Hepatic stellate cell (primary cell): ENCODE results near the gene SLC12A1.
"Not testable (repeated sequence)": the region's sequence is repeated elsewhere in the genome, so short reads cannot be mapped to it uniquely, and the experiment has no call there.

Source experiments
- DNase-seq: peaks from one replicate; pipeline ENCODE4 v3.0.0; 2011; ENCODE audit warnings: low spot score

Gene SLC12A1

DNA sequence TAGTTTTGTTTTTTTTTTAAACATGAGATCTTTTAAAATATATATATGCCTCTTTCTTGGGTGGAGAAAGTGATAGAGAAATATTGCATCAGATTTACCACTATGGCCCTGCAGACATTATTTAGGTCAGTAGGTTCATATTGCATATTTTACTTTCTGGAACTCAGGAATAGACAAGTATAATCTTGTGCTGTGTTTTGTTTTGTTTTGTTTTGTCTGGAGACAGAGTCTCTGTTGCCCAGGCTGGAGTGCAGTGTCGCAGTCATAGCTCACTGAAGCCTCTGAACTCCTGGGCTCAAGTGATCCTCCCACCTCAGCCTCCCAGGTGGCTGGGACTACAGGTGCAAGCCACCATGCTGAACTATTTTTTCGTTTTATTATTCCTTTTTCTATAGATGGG is 103.6 kb downstream of the SLC12A1 start:
- no peak for DNase-seq

DNA sequence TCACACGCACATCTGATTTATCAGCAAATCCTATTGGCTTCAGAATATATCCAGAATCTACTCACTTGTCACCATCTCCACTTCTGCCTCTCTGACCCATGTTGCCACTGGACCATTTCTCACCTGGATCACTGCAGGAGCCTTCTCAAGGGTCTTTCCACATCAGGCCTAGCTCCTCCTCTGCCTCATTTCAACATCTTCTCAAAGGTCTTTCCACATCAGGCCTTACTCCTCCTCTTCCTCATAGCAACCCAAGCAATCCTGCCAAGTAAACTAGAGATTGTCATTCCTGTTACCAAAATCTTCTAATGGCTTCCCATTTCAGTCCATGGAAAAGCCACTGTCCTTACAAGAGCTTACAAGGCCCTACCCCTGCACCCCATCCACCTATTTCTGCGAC is 107.1 kb downstream of the SLC12A1 start:
- DNase-seq = no peak

DNA sequence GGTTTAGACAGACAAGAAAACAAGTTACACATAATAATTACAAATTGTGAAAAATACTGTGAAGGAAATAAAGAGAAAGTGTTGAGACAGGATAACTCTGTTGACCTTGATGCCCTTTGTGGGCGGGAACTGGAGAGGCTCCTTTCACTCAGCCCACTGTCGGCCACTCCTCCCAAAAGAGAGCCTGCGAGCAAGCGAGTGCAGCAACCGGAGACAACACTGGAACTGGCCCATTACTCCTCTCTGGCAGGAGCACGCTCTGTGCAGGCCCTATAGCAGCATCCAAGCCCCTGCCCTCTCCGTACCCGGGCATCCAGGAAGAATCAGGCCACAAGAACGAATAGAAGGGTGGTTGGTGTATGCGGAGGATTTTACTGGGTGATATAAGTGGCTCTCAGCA is 108.9 kb downstream of the SLC12A1 start:
- DNase-seq = no peak

- no peak for DNase-seq
Observed at GRCh38 chr15:48317221-48317620, 111.1 kb downstream of the SLC12A1 start.

DNA sequence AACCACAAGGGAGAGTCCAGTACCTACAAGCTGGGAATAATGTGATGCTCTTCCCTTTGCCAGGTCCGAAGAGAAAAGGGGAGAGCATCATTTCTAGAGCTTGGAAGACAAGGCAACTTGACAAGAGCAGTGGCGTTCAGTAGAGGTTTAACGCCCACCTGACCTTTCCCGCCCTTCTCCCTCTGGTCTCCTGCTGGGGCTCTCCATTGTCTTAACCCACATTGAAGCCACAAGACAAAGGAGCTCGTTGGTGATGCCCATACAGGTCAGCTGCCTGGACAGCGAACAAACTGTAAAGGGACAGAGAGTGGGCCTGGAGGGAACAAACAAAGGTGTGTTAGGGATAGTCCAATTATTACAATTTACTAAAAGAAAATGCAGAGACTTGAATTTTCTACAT is 112.0 kb downstream of the SLC12A1 start:
- no peak for DNase-seq

DNA sequence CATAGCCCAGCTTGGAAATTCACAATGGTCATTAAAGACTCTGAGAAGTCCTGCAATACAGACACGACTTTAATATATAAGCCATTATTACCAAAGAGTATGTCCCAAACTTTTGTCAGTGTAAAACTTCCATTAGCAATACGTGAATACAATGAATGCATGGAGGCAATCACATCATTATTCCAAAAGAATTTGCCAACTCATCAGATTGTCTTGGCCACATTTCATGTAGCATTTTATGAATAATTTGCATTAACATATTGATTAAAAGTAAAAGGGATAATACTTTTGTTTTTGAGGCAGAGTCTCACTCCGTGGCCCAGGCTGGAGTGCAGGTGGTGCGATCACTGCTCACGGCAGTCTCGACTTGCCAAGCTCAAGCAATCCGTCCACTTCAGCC is 117.2 kb downstream of the SLC12A1 start:
- DNase-seq = no peak

DNA sequence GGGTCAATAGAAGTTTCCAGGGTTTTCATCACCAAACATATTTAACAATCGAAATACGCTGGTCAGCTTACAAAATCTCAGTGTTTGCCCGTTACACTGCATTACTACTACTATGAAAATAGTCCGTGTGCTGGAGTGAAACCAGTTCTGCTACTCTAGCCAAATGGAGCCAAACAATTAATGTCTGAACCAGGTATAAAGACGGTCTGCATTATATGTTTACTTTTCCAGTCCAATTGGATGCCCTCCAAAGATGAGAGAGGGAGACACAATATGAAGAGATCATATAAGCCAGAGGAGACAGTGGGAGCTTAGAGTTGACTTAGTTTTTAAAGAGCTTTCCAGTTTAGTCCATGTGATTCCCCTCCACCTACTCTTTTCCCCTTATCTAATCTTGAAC is 118.8 kb downstream of the SLC12A1 start:
- no peak for DNase-seq

DNA sequence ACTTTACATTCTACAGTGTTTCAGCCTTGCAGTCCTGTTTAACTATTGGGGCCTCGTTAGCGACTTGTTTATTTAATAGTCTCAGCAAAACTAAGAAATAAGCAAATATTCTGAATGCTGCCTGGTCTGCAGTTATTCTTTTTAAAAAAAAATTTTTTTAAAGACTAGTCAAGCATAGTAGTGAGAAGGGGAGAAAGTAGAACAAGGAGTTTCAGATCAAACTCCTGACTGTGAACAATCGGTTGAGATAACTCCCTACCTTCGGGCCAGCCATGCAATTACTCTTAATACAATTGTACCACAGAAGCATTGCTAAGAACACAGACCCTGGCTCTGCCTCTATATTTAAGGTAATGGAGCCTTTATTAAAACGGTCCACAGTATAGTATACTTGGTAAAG is 119.3 kb downstream of the SLC12A1 start:
- no peak for DNase-seq

- DNase-seq = not testable (repeated sequence)
Observed at GRCh38 chr15:48326180-48326579, 120.1 kb downstream of the SLC12A1 start.

- no peak for DNase-seq
Observed at GRCh38 chr15:48330105-48330785, 124.1 kb downstream of the SLC12A1 start.

DNA sequence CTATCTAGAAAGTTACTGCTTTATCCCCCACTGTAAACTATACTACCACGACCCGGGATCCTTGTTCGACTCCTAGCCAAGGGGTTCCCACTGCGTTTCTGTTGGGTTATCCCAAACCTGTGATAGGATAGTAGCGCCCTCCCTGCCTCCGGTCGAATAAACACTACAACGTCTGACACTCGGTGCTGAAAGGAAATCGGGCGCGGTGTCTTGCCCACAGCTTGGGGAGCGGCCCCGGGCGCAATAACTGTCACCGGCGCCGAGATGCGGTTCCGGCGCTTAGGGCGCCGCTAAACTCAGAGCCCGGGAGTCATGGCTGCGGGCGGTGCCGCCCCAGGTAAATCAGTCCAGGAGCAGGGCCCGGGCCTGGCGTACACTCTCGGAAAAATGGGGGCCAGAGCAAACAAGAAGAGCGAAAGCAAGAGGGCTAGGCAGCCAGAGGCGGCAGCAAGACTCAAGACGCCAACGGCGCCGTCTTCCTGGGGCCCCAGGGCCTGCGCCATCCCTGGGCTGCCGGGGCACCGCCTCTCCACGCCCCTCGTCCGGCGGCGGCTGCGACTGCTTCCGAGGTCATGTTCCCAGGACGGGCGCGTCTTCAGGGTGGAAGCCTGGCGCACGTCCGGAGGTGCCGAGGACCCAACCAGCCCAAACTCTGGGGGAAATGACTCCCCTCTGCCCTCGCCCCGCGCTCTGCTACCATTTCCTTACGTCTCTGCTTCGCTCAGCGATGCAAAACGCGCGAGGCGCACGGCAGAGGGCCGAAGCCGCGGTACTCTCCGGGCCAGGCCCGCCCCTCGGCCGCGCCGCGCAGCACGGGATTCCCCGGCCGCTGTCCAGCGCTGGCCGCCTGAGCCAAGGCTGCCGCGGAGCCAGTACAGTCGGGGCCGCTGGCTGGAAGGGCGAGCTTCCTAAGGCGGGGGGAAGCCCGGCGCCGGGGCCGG is 125.0 kb downstream of the SLC12A1 start, which contains the start of gene DUT:
Gene DUT, plus strand, starts transcription at position 575 of the 941 bp plus-strand sequence. Its CDS starts 87 bp downstream, at position 662.
- DNase-seq = peak; percentile 72

GRCh38 chr15:48331796-48332641 is 125.9 kb downstream of the SLC12A1 start:
- peak; percentile 77 for DNase-seq

DNA sequence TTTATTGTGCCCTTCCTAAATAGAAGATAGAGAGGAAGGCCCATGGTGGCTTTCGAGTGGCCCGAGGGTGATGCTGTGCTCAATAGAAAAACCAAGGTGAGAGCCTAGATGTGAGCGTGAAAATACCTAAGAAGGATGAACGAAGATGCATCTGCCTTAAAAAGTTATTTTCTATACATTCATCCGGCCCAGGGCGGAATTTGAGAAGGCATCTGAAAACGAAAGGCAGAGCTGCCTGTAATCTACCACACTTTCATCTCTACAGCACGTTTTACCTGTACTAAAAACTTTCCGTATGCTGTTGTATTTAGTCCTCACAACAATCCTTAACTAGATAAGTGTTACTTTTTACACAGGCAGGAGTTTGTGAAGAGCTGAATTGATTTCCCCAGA is 126.5 kb downstream of the SLC12A1 start:
- DNase-seq = no peak

- no peak for DNase-seq
Observed at GRCh38 chr15:48333540-48333939, 127.4 kb downstream of the SLC12A1 start.

DNA sequence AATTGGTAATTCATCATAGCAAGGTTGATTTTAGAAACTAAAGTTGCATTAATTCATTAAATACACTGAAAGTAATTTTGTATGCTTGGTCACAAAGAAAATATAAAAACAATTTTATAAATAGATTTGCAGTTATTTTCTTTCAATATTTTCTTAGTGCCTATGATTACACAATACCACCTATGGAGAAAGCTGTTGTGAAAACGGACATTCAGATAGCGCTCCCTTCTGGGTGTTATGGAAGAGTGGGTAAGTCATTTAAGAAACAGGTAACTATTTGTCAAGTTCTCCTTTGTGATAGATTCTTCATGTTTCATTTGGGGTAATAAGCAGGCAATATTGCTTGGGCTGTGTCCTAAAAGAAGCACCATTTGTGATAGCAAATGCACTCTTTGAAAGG is 128.2 kb downstream of the SLC12A1 start:
- DNase-seq = no peak

- no peak for DNase-seq
Observed at GRCh38 chr15:48336940-48337339, 130.8 kb downstream of the SLC12A1 start.

GRCh38 chr15:48337607-48338006 is 131.5 kb downstream of the SLC12A1 start:
- DNase-seq = no peak

- DNase-seq = no peak
Observed at GRCh38 chr15:48340111-48340510, 134.0 kb downstream of the SLC12A1 start.

DNA sequence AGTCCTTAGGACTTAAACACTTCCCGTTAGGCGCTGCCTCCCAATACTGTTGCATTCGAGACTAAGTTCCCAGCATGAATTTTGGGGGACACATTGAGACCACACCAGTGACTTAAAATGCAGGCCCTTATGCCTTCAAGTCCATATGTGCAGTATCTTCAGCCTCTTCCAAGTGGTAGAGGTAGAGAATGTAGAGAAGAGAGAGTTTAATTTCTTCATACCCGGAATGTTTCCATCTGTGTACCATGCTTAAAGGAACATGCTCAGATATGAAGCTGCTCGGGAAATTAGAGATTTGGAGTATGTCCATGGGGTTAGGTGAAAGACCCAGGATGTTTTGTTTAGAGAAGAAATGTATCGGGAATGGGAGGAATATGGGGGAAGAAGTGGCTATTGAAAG is 137.8 kb downstream of the SLC12A1 start:
- DNase-seq = no peak

DNA sequence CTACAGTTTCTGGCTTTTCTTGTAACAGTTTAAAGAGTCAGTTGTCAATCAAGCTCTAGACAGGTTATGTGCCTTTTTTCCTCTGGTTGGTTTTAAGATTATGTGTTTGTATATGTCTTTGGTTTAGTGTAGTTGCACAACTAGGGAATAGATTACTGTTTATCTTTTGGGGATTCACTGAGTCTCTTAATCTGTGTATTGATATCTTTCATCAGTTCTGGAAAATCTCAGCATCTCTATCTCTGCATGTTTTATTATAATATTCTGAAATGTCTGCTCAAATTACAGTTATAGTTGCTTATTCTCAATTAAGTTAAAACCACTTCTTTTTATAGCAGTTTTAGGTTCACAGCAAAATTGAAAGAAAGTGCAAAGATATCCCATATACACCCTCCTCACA is 139.4 kb downstream of the SLC12A1 start:
- no peak for DNase-seq

GRCh38 chr15:48352474-48353072 is 146.5 kb downstream of the SLC12A1 start:
- DNase-seq = no peak
